T-helper 2 cell (primary cell): ENCODE results near the gene NPIPB6.
"Not testable (repeated sequence)": the region's sequence is repeated elsewhere in the genome, so short reads cannot be mapped to it uniquely, and the experiment has no call there.

ENCODE experiments used
- DNase-seq, 5 experiments: peaks; one replicate each; pipeline versions ENCODE4 v3.0.0 to v3.0.0-alpha.2; 2012 to 2022
- total RNA-seq, 2 donors: gene quantifications; one replicate each; lab custom pipeline; 2026; lab: John Stamatoyannopoulos, UW

NPIPB6 gene
- total RNA-seq: 0.27 to 0.31 reads per million in 2 donors

DNA sequence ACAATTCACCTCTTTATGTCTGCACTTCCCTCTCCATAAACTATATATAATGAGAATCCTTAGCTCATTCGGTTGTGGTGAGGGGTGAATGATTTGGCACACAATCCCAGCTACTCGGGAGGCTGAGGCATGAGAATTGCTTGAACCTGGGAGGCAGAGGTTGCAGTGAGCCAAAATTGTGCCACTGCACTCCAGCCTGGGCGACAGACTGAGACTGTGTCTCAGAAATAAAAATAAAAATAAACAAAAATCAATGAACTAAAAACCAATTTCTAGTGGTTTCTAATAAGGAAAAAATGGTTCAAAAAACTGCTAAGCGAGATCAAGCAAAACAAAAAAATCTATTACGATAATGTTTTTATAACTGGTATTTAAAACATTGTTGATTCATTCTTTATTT, at the start of gene NPIPB6:
Gene NPIPB6, minus strand, starts transcription at position 101 of the 400 bp plus-strand sequence. CDS start 686 bp downstream, outside the sequence.
- DNase-seq: not testable (repeated sequence)

DNA sequence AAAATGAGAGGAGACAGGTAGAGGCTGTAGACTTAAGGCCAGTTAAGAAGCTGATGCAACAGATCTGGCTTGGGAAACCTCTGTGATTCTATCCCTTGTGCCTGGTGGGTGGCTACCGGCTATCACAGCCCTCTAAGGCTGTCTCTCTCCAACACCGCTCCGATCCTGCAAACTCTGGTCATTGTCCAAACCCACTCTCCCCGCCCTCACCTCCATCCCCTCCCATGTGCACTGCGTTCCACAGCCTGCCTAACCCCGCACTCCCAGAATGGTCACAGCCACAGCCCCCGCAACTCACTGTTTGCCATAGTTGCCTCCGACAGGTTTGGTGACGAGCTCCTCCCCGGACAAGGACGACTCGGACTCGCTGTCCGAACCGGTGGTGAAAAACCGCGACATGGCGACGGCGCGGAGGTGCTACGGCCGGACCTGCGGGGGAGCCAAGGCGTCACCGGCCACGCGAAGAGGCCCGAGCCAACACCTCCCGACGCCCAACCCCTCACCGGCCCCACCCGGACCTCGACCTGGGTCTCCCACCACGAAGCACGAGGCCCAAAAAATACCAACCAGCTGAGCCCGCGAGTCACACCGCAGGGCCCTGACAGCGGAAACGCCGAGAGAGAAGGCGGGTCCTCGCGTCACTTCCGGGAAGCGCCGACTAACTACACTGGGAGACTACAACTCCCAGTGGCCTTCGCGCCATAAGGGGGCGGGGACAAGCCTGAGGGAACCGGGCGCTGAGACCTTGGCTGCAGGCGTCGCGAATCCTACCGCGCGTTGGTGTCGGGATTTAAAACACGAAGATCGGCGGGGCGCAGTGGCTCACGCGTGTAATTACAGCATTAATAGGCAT, 40.1 kb upstream of the NPIPB6 start, which contains the start of gene EIF3CL:
Gene EIF3CL, minus strand, starts transcription at position 622 of the 853 bp plus-strand sequence. Its CDS starts 223 bp downstream, at position 399.
- DNase-seq: not testable (repeated sequence)

- not testable (repeated sequence) for DNase-seq
These were observed 28.7 kb upstream of the NPIPB6 start for GRCh38 chr16:28392054-28392453.

- not testable (repeated sequence) for DNase-seq
These were observed 19.0 kb upstream of the NPIPB6 start for GRCh38 chr16:28382177-28382867.

DNA sequence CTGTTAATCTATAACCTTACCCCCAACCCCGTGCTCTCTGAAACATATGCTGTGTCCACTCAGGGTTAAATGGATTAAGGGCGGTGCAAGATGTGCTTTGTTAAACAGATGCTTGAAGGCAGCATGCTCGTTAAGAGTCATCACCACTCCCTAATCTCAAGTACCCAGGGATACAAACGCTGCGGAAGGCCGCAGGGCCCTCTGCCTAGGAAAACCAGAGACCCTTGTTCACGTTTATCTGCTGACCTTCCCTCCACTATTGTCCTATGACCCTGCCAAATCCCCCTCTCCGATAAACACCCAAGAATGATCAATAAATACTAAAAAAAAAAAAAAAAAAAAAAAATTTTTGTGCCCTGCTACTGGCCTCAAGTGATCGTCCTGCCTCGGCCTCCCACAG, 14.5 kb upstream of the NPIPB6 start:
- not testable (repeated sequence) for DNase-seq

DNA sequence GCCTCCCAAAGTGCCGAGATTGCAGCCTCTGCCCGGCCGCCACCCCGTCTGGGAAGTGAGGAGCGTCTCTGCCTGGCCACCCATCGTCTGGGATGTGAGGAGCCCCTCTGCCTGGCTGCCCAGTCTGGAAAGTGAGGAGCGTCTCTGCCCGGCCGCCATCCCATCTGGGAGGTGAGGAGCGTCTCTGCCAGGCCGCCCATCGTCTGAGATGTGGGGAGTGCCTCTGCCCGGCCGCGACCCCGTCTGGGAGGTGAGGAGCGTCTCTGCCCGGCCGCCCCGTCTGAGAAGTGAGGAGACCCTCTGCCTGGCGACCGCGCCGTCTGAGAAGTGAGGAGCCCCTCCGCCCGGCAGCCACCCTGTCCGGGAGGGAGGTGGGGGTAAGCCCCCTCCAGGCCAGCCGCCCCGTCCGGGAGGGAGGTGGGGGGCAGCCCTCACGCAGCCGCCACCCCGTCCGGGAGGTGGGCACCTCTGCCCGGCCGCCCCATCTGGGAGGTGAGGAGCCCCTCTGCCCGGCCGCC, 13.9 kb upstream of the NPIPB6 start:
- DNase-seq: not testable (repeated sequence)

- DNase-seq: not testable (repeated sequence)
These were observed 11.8 kb upstream of the NPIPB6 start for GRCh38 chr16:28375115-28375514.

DNA sequence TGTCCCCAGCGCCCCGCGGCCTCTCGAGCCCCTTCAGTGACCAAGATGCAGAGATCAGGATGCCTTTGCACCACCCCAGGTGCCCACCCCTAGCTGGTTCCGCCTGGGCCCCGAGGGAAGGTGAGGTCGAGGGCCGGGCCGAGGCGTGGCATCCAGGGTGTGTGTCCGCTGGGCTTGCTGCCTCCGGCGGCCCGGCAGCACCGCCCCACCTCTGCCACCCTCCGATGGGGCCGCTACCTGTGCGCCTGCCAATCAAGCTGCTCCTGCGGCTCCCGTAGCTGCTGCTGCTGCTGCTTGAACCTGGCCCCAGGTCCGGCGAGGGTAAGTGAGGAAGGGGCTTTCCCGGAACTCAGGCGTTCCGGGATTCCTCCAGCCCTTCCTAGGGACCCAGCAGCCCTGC, 11.0 kb upstream of the NPIPB6 start:
- DNase-seq: not testable (repeated sequence)

DNA sequence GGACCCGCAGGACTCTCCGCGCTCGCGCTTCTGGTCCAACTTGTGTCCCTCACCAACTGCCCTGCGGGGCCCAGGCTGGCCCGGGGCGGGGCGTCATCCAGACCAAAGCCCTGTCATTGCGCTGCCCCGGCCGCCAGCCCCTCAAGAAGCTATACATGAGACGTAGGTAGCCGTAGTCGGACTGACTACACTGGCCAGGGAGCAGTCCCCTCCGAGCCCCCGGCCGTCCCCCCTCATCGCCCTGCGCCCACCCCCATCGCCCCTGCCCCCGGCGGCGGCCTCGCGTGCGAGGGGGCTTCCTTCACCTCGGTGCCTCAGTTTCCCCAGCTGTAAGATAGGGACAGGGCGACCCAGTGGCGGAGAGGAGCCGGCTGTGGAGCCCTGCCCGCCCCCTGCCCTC, 4.6 kb upstream of the NPIPB6 start:
- DNase-seq: not testable (repeated sequence)

- DNase-seq: not testable (repeated sequence)
These were observed 1.2 kb upstream of the NPIPB6 start for GRCh38 chr16:28364268-28365173.

DNA sequence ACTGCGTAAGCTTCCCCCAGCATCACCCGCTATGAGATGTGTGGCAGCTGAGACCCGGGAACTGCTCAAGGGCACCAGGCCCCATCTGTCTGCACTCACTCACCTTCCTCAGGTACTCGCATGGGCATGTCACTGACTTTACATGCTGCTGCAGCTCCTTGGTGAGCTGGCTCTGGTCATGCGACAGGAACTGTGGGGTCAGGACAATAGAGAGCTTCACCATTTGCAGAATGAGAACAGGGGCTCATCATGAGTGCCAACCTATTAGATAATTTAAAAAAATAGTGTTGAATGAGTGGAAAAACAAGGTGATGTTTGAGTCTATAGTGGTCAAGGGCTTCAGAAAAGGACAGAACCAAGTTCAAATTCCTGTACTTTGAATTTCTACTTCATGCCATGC, 708 bp downstream of the NPIPB6 start:
- DNase-seq: not testable (repeated sequence)

DNA sequence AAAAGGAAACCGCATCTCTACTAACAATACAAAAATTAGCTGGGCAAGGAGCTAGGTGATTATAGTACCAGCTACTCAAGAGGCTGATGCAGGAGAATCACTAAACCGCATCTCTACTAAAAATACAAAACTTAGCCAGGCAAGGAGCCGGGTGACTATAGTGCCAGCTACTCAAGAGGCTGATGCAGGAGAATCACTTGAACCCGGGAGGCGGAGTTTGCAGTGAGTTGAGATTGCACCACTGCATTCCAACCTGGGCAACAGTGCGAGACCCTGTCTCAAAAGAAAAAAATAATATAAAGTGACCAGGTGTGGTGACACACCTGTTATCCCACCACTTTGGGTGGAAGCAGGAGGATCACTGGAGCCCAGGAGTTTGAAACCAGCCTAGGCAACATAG, 25.1 kb downstream of the NPIPB6 start:
- not testable (repeated sequence) for DNase-seq

DNA sequence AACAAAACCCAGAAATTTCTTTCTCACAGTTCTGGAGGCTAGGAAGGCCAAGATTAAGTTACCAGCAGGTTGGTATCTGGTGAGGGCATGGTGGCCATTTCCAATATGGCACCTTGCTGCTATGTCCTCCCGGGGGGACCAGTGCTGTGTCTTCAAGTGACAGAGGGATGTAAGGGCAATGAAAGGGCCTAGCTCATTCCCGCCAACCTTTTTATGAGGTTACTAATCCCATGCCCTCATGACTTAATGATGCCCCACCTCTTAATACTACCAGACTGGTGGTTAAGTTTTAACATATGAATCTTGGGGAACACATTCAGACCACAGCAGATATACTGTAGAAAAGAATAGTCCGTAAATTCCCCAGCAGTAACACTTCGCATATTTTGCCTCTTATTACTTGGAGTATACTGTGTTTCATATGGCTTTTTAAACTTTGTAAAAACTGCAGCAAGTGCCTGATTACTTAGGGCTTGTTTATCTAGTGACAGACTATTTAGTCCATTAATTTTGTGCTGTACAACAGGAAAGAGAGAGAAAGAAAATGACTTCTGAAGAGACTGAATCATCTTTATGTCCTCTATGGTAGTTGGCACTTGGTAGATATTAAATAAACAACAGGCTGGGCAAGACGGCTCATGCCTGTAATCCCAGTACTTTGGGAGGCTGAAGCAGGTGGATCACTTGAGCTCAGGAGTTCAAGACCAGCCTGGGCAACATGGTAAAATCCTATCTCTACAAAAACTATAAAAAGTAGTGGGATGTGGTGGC, 26.2 kb downstream of the NPIPB6 start:
- DNase-seq: not testable (repeated sequence)

GRCh38 chr16:28335678-28336077, 27.6 kb downstream of the NPIPB6 start:
- DNase-seq: not testable (repeated sequence)

- not testable (repeated sequence) for DNase-seq
These were observed 30.7 kb downstream of the NPIPB6 start for GRCh38 chr16:28332632-28333031.

DNA sequence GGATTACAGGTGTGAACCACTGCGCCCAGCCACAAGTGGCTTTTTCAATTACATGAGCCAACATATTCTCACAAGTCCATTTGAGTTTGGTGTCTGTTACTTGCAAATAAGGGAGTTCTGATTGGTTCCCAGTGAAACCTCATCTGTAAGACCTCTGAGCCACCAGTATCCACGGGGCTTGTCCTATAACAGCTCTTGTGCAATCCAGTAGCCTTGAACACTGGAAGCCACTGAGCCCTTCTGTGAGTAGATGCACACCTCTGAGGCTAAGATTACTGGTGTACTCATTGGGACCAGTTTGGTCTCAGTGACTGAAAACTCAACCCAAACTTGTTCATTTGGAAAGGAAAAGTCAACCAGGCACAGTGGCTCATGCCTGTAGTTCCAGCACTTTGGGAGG, 32.3 kb downstream of the NPIPB6 start:
- not testable (repeated sequence) for DNase-seq

GRCh38 chr16:28330232-28330631, 33.1 kb downstream of the NPIPB6 start:
- DNase-seq: not testable (repeated sequence)

DNA sequence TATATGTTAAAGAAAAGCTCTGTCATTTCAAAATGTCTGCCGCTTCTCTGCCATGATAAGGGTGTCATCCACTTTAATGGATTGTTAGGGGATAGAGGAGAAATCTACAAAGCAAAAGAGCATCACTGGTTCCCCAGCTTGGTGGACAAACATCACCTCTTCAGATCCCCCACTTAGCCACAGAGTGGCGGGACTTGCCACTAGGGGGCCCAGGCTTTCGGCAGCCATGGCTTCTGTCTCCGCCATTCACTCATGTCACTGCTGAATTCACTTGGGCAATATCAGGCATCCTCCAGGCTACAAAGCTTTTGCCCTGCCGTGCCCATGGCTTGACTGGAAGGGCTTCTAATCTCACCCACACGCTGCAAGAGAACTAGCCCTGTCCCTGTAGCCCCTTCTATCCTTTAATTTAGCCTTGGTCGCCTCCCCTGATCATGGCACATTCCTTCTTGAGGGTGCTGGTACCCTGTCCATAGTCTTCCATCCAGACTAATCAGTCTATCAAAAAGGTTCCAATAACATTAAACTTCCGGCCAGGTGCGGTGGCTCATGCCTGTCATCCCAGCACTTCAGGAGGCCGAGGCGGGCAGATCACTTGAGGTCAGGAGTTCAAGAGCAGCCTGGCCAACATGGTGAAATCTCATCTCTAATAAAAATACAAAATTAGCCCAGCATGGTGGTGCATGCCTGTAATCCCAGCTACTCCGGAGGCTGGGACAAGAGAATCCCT, 36.3 kb downstream of the NPIPB6 start:
- DNase-seq: peak in 4 of 5 experiments; percentile 24 to 71 (median 49)

- no peak for DNase-seq
These were observed 38.4 kb downstream of the NPIPB6 start for GRCh38 chr16:28324887-28325279.

DNA sequence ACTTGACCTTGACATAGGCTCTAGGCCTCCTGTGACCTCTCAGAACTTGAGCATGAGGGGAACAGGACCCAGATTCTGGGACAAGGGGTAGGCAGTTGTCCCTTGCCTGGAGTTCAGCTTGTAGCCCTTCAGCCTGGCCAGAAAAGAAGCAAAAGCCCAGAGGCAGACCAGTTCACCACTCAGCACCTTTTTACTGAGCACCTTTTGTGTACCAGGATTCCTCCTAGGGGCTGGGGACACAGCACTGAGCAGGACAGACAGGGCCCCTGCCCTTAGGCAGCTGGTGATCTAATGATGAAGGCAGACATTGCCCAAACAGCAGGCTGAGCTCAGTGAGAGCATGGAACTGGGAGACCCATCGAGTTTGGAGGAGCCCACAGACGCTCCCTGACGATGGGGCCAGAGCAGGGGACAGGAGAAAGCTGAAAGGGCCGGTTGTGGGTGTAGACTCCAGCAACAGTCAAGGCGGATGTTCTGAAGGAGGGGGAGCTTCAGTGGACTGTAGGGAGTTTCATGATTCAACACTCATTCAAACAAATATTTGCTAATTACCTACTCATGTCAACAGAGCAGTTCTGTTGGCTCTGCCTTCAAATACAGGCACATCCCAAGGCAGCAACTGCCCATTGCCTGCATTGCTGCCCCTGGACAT, 38.9 kb downstream of the NPIPB6 start:
- no peak for DNase-seq
